ENCODE measurements around the gene IFNL3.
"Not testable (repeated sequence)": the region's sequence is repeated elsewhere in the genome, so short reads cannot be mapped to it uniquely, and the experiment has no call there.

Gene IFNL3

GRCh38 chr19:39252458-39252857 lies 7.7 kb upstream of the IFNL3 start:
- no peak for DNase-seq

GRCh38 chr19:39251846-39252245 lies 7.0 kb upstream of the IFNL3 start:
- DNase-seq, result no peak

- DNase-seq, result no peak
Measured at GRCh38 chr19:39251081-39251480, 6.3 kb upstream of the IFNL3 start.

- DNase-seq, result no peak
Measured at GRCh38 chr19:39248806-39249205, 4.0 kb upstream of the IFNL3 start, which contains the start of gene IFNL4. TSS of gene IFNL4 (minus strand) at chr19:39248856.

GRCh38 chr19:39247701-39248664 lies 3.2 kb upstream of the IFNL3 start:
- no peak for DNase-seq

- peak in 1 of 5 donors; percentile 23 for DNase-seq
Measured at GRCh38 chr19:39246951-39247669, 2.3 kb upstream of the IFNL3 start.

GRCh38 chr19:39245166-39245565 lies 360 bp upstream of the IFNL3 start:
- DNase-seq, result not testable (repeated sequence)

- DNase-seq, result not testable (repeated sequence)
Measured at GRCh38 chr19:39243741-39244140, 1.1 kb downstream of the IFNL3 start.

GRCh38 chr19:39240421-39240820 lies 4.4 kb downstream of the IFNL3 start:
- DNase-seq, result no peak

GRCh38 chr19:39238944-39239343 lies 5.9 kb downstream of the IFNL3 start:
- no peak for DNase-seq

- no peak for DNase-seq
Measured at GRCh38 chr19:39238209-39238608, 6.6 kb downstream of the IFNL3 start.

- peak in 4 of 5 donors; percentile 11 to 31 (median 24) for DNase-seq
Measured at GRCh38 chr19:39237200-39238184, 7.3 kb downstream of the IFNL3 start.

- DNase-seq, result peak in 1 of 5 donors; percentile 20
Measured at GRCh38 chr19:39236527-39236926, 8.3 kb downstream of the IFNL3 start.

- no peak for DNase-seq
Measured at GRCh38 chr19:39232708-39233107, 12.1 kb downstream of the IFNL3 start.

- DNase-seq, result no peak
Measured at GRCh38 chr19:39230096-39230764, 14.6 kb downstream of the IFNL3 start.

- DNase-seq, result no peak
Measured at GRCh38 chr19:39224910-39225309, 19.9 kb downstream of the IFNL3 start.

- no peak for DNase-seq
Measured at GRCh38 chr19:39223703-39224279, 21.0 kb downstream of the IFNL3 start.

GRCh38 chr19:39219108-39219507 lies 25.7 kb downstream of the IFNL3 start:
- DNase-seq, result not testable (repeated sequence)

- no peak for DNase-seq
Measured at GRCh38 chr19:39218230-39219007, 26.4 kb downstream of the IFNL3 start.

- no peak for DNase-seq
Measured at GRCh38 chr19:39217094-39217493, 27.7 kb downstream of the IFNL3 start.

- not testable (repeated sequence) for DNase-seq
Measured at GRCh38 chr19:39215323-39215722, 29.5 kb downstream of the IFNL3 start.
